ENCODE data around the gene NBPF20.
"Not testable (repeated sequence)": the region's sequence is repeated elsewhere in the genome, so short reads cannot be mapped to it uniquely, and the experiment has no call there.

NBPF20 gene, protein sequence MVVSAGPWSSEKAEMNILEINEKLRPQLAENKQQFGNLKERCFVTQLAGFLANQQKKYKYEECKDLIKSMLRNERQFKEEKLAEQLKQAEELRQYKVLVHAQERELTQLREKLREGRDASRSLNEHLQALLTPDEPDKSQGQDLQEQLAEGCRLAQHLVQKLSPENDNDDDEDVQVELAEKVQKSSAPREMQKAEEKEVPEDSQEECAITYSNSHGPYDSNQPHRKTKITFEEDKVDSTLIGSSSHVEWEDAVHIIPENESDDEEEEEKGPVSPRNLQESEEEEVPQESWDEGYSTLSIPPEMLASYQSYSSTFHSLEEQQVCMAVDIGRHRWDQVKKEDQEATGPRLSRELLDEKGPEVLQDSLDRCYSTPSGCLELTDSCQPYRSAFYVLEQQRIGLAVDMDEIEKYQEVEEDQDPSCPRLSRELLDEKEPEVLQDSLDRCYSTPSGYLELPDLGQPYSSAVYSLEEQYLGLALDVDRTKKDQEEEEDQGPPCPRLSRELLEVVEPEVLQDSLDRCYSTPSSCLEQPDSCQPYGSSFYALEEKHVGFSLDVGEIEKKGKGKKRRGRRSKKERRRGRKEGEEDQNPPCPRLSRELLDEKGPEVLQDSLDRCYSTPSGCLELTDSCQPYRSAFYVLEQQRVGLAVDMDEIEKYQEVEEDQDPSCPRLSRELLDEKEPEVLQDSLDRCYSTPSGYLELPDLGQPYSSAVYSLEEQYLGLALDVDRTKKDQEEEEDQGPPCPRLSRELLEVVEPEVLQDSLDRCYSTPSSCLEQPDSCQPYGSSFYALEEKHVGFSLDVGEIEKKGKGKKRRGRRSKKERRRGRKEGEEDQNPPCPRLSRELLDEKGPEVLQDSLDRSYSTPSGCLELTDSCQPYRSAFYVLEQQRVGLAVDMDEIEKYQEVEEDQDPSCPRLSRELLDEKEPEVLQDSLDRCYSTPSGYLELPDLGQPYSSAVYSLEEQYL (N-terminal part only)

DNA sequence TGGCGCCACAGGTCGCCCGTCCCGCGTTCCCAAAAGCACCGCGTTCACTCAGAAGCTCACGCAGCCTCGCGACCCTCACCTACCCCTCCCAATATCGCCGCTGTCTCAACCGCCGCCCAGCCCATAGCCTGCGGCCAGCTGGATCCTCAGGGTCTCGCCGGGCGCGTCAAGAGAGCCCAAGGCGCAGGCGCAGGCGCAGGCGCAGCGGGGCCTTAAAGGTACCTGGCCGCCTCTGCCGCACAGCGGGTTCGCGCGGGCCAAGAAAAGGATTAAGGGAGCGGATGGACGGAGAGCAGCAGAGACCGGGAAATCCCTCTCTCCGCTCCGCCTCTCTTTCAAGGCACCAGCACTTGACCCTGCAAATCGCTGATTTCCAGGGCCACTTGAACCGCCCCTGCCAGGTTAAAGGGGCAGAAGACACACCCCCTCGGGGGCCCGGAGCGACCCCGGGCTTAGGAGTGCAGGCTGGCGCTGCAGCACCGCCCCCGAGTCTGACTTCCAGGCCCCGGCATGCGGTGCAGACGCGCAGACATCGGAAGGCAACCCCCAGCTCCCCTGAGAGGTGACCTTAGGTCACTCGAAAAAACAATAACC lies at the start of gene NBPF20:
Gene NBPF20 (minus strand): TSS at position 168 of the 594 bp plus-strand sequence. CDS start 20,331 bp downstream, outside the sequence.
- peak within 1 kb of the TSS; percentile 64 for H3K4me3 ChIP-seq (ENCODE audit: low read depth, low read length)
- CTCF ChIA-PET: no interaction called here
- POLR2A ChIA-PET: no interaction called here
- no peak for DNase-seq (ENCODE audit: low read depth, low spot score)
- TF ChIP-seq, protein P1, sequence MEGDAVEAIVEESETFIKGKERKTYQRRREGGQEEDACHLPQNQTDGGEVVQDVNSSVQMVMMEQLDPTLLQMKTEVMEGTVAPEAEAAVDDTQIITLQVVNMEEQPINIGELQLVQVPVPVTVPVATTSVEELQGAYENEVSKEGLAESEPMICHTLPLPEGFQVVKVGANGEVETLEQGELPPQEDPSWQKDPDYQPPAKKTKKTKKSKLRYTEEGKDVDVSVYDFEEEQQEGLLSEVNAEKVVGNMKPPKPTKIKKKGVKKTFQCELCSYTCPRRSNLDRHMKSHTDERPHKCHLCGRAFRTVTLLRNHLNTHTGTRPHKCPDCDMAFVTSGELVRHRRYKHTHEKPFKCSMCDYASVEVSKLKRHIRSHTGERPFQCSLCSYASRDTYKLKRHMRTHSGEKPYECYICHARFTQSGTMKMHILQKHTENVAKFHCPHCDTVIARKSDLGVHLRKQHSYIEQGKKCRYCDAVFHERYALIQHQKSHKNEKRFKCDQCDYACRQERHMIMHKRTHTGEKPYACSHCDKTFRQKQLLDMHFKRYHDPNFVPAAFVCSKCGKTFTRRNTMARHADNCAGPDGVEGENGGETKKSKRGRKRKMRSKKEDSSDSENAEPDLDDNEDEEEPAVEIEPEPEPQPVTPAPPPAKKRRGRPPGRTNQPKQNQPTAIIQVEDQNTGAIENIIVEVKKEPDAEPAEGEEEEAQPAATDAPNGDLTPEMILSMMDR (IDR thresholded peaks at IDR 0.05; ENCODE audit: insufficient read depth, low read length, missing control alignments): no peak

DNA sequence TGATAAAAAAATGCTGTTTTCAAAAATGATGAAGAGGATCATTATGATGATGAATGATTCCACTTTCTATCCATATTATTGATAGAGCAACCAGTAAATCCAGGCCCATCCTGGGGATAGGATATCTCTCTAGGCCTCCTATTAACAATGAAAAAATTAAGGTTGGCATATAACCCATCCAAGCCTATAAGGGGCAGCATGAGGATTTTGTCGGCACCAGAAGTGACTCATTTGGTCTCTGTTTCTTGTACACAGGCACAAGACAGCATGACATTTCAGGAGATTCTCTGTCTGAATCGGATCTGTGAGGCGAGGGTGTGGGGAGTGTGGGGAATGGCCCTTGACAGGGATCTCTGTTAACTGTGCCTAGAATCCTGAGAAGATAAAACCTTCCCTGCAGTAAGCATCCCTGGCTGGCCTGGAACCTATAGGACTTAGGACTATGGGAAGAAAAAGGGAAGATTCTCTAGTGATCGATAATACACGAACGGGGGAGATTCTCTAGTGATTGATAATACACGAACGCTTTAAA lies 49.5 kb upstream of the NBPF20 start:
- DNase-seq (ENCODE audit: low read depth, low spot score); POLR2A ChIA-PET; CTCF ChIA-PET; H3K4me3 ChIP-seq (ENCODE audit: low read depth, low read length): not testable (repeated sequence)

DNA sequence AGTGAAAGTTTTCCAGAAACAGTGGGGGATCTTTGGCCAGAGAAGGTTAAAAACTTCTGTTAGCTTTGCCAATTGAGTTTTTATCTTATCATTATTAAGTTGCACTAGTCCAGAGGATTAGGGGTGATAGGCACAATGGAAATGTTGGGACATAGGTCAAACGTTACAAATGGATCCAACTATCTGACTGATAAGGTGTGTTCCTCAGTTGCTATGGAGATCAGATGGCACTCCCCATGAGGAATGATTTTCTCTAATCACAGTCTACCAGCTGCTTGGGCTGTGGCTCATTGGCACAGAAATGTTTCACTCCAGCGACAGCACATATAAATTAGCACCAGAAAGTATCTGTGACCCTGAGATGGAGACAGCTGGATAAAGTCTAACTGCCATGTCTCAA lies 47.3 kb upstream of the NBPF20 start:
- POLR2A ChIA-PET; DNase-seq (ENCODE audit: low read depth, low spot score); CTCF ChIA-PET; H3K4me3 ChIP-seq (ENCODE audit: low read depth, low read length): not testable (repeated sequence)

DNA sequence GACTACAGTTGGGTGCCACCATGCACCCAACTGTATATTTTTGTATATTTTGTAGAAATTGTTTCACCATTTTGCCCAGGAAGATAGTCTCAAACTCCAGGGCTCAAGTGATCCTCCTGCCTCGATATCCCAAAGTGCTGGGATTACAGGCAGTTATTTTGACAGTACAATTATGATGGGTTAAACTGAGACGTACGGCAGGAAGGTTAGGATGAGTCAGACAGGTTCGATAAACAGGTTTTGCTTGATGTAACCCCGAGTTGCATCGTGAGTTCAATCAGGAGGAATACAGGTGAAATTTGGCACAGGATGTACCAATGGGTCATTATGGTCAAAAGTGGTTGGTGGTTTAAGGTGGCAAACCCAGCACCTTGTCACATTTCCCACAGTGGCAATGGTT lies 46.0 kb upstream of the NBPF20 start:
- POLR2A ChIA-PET; CTCF ChIA-PET; H3K4me3 ChIP-seq (ENCODE audit: low read depth, low read length); DNase-seq (ENCODE audit: low read depth, low spot score): not testable (repeated sequence)

DNA sequence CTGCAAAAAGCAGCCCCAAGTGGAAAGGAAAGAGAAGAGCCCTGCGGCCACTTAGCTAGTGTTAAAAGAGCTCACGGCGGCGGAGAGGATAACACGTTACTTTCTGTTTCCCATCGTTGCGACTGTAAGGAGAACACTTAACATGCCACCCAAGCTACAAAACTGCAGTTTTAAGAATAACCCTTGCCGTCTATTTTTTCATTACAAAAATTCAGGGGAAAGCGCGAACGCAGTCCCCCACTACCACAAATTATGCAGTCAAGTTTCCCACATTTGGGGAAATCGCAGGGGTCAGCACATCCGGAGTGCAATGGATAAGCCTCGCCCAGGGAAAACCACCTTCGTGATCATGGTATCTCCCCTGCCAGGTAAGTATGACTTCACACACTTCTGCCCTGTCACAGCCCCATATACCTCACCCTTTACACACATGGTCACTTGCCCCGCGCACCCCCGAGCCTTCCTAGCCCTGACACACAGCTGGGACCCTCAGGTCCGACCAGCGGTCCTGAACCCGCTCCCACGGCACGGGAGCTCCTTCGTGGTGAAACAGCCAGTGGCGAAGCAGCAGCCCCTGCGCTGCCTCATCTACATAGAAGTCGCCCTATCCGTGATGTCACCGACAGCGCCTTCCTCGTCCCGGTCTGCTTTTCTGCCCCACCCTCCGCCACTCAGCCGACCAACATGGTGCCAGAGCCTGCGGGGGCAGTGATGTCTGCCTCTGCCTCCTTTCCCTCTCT lies 40.2 kb upstream of the NBPF20 start:
- DNase-seq (ENCODE audit: low read depth, low spot score): peak; percentile 42
- CTCF ChIA-PET: not testable (repeated sequence)
- POLR2A ChIA-PET: interaction anchor here (0.9 kb wide), 1 partner anchor 586 kb away, joined by 3 read pairs; no protein-coding TSS in a partner anchor
- peak overlapping the region; percentile 38 for H3K4me3 ChIP-seq (ENCODE audit: low read depth, low read length)

DNA sequence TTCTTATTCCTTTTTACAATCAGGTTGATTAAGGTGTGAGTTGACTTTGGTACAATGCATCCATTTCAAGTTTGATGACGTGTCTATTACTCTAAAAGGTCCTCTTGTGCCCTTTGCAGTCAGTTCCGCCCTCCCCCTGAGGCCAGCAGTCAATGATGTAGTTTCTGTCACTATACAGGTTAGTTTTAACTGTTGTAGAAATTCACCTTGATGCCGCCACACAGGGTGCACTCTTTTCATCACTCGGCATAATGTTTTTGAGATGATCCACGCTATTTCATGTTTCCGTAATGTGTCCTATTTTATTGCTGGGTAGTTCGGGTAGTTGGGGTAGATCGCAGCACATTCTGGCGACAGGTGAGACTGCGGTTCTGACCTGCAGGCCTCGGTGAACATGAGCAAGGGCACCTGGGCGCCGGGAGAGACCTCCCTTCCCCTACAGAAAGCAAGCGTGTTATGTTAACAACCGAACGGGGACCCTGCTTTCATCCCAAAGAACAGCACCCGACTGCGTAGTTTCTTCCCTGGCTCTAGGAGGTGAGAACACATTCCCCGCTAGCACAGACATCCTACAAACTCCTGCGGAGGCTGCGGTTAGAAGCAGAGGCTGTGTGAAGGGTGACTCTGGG lies 39.4 kb upstream of the NBPF20 start:
- CTCF ChIA-PET; DNase-seq (ENCODE audit: low read depth, low spot score): not testable (repeated sequence)
- POLR2A ChIA-PET: interaction anchor here (0.9 kb wide), 1 partner anchor 587 kb away, joined by 3 read pairs; no protein-coding TSS in a partner anchor
- peak overlapping the region; percentile 38 for H3K4me3 ChIP-seq (ENCODE audit: low read depth, low read length)

DNA sequence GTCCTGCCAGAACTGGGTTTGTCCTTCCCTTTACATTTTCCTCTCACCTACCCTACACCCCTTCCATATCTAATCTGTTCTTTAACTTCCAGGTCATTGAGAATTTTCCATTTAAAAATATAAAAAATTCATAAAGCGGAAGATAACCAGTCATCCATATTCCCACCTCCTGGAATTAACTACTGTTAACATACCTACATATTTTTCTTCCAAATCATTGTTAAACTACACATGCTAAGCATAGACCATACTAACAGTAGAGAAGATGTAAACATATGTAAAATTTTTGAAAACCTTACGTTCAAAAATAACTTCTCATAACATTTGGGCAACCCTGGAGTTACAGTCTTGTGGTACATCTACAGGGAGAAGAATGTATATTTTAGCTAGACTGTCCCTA lies 38.6 kb upstream of the NBPF20 start:
- H3K4me3 ChIP-seq (ENCODE audit: low read depth, low read length); POLR2A ChIA-PET; CTCF ChIA-PET; DNase-seq (ENCODE audit: low read depth, low spot score): not testable (repeated sequence)

DNA sequence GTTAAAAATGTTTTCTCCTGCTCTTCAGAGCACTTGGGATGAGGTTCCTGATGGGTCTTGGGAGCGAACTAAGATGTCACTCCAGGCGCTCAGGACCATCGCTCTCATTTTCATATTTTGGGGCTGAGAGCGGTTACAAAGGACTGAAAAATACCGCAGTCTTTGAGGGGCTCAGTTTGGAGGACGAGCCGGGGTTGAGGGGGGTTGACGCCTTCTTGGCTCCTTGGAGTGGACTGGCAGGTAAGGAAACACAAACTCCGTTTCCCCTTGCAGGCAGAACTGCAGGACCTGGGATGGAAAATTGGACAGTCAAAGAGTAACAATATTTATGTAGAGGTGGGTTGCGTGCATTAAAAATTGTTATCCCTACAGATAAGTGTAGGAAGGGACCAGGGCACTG lies 35.3 kb upstream of the NBPF20 start:
- H3K4me3 ChIP-seq (ENCODE audit: low read depth, low read length); CTCF ChIA-PET; POLR2A ChIA-PET: not testable (repeated sequence)

DNA sequence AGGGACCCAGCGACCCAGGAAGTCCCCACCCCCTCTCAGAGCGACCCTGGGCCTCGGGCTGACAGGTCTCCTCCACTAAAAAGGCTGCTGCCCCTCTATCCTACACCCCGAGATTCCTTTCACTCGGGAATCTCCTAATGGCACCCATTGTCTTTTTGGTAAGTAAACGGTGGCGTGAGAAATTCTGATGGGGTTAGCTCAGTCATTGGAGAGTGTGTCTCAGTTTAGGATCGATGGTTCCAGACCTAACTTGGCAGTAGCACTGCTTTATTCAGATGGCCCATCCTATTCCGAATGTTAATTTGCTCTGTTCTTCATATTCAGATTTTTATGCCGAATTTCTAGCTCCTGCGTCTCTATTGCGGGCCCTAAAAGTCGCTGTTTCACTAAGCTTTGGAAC lies 34.6 kb upstream of the NBPF20 start:
- DNase-seq (ENCODE audit: low read depth, low spot score); H3K4me3 ChIP-seq (ENCODE audit: low read depth, low read length); POLR2A ChIA-PET; CTCF ChIA-PET: not testable (repeated sequence)

More for the DNA sequence above, 35.3 kb upstream of the NBPF20 start:
- DNase-seq (ENCODE audit: low read depth, low spot score): not testable (repeated sequence)

DNA sequence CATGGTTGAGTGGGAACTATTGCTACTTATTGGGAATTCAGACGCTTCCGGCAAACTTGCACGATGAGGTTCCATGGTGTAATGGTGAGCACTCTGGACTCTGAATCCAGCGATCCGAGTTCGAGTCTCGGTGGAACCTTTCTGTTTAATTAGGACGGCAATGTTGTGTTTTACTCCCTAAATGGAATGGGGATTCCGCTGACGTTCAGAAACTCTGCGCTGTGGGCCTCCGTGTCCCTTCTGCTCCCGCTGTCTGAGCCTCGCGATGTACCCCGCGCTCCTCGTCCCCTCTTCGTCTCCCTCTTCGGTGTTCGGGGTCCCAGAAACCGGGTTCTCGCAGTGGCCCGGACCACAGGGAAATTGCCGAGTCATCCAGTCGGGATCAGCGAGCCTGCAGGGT lies 34.2 kb upstream of the NBPF20 start:
- POLR2A ChIA-PET: not testable (repeated sequence)

DNA sequence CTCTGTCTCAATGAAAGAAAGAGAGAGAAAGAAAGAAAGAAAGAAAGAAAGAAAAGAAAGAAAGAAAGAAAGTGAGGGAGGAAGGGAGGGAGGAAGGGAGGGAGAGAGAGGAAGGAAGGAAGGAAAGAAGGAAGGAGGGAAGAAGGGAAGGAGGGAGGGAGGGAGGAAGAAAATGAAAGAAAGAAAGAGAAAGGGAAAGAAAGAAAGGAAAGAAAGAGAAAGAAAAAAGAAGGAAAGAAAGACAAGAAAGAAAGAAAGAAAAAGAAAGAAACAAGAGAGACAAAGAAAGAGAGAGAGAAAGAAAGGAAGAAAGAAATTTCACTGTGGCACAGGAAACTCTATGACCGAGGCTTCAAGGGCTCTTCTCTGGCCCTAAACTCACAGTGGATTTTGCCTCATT lies 33.7 kb upstream of the NBPF20 start:
- POLR2A ChIA-PET; CTCF ChIA-PET; DNase-seq (ENCODE audit: low read depth, low spot score); H3K4me3 ChIP-seq (ENCODE audit: low read depth, low read length): not testable (repeated sequence)

More for the DNA sequence above, 34.2 kb upstream of the NBPF20 start:
- H3K4me3 ChIP-seq (ENCODE audit: low read depth, low read length); CTCF ChIA-PET; DNase-seq (ENCODE audit: low read depth, low spot score): not testable (repeated sequence)

DNA sequence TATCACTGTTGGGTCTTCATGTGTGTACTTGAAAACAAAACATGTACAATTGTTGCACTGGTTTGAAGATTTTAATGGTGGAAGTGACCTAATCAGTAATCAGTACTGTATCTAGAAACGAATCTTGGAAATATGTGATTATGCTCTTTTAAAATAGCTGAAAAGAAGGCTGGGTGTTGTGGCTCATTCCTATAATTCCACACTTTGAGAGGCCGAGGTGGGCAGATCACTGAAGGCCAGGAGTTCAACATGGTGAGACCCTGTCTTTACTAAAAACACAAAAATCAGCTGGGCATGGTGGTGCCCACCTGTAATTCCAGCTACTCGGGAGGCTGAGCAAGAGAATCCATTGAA lies 29.4 kb upstream of the NBPF20 start:
- POLR2A ChIA-PET; DNase-seq (ENCODE audit: low read depth, low spot score); CTCF ChIA-PET; H3K4me3 ChIP-seq (ENCODE audit: low read depth, low read length): not testable (repeated sequence)

DNA sequence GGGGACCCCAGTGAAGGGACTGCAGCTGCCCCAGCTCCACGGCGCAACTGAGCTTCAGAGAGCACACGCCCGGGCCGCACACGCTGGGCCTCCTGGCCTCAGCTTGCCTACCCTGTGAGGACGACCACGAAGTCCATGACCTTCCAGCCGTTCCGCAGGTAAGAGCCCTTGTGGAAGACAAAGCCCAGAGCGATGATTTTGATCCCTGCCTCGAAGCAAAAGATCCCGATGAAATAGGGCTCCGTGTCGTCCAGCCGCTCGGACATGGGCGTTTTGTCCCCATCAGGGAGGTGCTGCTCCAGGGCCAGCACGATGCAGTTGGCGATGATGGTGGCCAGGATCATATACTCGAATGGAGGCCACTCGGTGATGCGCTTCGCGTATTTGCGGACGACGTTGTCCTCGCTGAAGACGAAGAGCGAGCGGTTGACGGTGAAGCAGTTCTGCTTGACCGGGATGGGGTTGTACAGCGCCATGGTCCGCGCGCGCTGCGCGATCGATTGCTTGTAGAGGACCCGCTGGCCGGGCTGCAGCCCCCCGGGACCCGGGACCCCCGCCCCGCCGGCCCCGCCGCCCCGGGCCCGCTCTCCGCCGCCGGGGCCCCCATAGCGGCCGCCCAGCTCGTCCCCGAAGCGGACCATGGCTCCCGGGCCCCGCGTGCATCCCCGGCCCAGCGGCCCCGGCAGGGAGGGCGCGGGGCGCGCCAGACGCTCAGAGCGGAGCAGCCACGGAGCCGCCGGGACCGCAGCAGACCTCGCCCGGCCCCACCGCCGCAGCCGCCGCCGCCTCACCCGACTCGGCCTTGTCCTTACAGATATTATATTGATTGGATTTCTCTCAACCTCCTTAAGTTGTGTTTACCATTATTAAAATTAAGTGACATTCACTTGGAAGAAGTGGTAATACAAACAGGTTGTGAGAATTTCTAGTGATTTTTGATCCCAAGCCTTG lies 28.7 kb upstream of the NBPF20 start:
- H3K4me3 ChIP-seq (ENCODE audit: low read depth, low read length); DNase-seq (ENCODE audit: low read depth, low spot score); CTCF ChIA-PET; POLR2A ChIA-PET: not testable (repeated sequence)
